NCI-H1092 (cell line): Measurements from ENCODE around the gene DUSP9.
A peak's percentile ranks its signal among the peaks of the same experiment; 100 is the strongest.
"Not testable (repeated sequence)": the region's sequence is repeated elsewhere in the genome, so short reads cannot be mapped to it uniquely, and the experiment has no call there.

ENCODE experiments used
- DNase-seq: peaks from one replicate; lab custom pipeline; 2025; lab: John Stamatoyannopoulos, UW

DUSP9 gene

GRCh38 chrX:153691032-153691827 is 44.2 kb downstream of the DUSP9 start:
- DNase-seq: not testable (repeated sequence)

GRCh38 chrX:153692003-153692402 is 45.0 kb downstream of the DUSP9 start:
- DNase-seq: no peak

DNA sequence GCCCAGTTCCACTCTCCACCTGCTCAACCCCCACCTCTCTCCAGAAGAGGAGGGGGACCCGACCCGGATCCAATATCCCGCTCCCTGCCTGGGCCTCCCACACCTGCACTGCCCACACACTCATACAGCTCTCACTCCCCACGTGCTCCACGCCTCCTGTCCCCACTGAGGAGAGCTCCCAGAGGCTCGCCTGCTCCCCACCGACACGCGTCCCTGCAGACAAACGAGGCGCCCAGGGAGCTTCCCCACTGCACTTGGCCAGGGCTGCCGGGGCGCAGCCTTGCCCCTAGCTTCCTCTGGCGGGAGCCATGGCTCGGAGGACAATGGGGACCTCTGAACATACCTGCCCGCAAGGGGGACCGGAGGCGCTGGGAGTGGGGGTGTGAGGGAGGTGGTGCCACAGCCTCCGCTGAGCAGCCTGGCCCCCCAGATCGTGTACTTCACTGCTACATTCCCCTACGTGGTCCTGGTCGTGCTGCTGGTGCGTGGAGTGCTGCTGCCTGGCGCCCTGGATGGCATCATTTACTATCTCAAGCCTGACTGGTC is 45.7 kb downstream of the DUSP9 start:
- DNase-seq: peak; percentile 12

- no peak for DNase-seq
These were observed 46.4 kb downstream of the DUSP9 start for GRCh38 chrX:153693216-153694086.

DNA sequence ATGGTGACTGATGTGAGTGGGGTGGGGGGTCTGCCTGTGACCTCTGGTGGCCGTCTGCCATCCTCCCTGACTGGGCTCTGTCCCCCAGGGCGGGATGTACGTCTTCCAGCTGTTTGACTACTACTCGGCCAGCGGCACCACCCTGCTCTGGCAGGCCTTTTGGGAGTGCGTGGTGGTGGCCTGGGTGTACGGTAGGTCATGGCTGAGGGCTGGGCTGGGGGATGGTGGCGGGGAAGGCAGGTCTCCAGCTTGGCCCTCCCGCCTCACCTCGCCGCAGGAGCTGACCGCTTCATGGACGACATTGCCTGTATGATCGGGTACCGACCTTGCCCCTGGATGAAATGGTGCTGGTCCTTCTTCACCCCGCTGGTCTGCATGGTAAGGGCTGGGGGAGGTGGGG is 47.3 kb downstream of the DUSP9 start:
- DNase-seq: not testable (repeated sequence)

DNA sequence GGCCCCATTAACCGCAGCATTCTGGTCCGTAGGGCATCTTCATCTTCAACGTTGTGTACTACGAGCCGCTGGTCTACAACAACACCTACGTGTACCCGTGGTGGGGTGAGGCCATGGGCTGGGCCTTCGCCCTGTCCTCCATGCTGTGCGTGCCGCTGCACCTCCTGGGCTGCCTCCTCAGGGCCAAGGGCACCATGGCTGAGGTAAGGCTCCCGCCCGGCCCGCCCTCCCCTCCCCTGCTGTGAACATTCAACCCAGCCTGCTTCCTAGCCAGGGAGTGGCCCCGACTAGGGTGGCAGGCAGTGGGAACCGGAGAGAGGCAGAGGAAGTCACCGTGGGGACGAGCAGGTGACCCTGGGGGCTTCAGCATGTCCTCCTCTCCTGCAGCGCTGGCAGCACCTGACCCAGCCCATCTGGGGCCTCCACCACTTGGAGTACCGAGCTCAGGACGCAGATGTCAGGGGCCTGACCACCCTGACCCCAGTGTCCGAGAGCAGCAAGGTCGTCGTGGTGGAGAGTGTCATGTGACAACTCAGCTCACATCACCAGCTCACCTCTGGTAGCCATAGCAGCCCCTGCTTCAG is 47.8 kb downstream of the DUSP9 start:
- DNase-seq: no peak

DNA sequence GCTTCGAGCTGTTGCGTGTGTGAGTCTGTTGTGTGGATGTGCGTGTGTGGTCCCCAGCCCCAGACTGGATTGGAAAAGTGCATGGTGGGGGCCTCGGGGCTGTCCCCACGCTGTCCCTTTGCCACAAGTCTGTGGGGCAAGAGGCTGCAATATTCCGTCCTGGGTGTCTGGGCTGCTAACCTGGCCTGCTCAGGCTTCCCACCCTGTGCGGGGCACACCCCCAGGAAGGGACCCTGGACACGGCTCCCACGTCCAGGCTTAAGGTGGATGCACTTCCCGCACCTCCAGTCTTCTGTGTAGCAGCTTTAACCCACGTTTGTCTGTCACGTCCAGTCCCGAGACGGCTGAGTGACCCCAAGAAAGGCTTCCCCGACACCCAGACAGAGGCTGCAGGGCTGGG is 49.1 kb downstream of the DUSP9 start:
- no peak for DNase-seq

DNA sequence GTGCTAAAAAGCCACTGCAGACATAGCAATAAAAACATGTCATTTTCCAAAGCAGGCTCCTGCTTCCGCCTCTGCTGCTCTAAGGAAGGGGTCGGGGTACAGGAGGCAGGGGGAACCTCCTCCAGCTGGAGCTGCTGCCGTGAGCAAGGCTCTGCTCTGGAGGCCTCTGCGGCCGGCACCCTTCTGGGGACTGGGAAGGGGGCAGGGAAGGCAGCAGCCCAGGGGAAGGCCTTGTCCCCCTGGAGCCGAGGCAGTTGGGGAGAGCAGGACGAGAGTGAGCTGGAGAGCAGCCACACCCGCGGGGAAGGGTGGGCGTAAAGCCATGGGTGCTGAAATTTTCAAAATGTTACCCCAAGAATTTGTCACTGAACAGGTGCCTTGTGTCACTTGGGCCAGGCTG is 49.5 kb downstream of the DUSP9 start:
- not testable (repeated sequence) for DNase-seq

DNA sequence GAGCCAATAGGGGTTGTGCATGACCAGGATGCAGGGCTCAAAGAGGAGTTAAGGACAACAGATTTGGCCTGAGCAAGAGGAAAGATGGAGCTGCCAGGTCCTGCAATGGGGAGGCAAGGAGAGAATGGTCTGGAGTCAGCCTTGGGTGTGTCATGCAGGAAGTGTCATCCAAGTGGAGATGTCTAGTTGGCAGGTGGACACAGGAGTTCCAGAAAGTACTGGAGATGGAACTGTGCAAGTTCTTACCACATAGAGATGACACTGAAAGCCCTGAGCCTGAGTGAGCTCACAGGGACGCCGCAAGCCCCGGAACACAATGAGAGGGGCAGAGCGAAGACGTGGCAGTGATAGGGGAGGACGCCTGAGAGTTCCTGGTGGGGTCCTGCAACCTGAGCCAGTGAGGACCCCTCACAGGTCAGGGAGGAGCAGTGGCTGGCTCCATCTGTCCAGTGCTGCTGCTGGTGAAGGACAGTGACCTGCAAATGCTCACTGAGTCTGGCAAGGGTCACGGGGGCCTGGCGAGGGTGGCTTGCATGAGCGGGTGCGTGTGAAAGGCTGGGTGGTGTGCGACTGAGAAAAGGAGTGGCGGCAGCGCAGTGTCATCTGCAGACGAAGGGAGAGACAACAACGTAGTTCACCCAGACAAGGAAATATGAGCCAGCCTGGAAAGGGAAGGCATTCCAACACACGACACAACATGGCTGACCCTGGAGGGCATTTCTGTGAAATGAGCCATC is 50.2 kb downstream of the DUSP9 start:
- DNase-seq: not testable (repeated sequence)

DNA sequence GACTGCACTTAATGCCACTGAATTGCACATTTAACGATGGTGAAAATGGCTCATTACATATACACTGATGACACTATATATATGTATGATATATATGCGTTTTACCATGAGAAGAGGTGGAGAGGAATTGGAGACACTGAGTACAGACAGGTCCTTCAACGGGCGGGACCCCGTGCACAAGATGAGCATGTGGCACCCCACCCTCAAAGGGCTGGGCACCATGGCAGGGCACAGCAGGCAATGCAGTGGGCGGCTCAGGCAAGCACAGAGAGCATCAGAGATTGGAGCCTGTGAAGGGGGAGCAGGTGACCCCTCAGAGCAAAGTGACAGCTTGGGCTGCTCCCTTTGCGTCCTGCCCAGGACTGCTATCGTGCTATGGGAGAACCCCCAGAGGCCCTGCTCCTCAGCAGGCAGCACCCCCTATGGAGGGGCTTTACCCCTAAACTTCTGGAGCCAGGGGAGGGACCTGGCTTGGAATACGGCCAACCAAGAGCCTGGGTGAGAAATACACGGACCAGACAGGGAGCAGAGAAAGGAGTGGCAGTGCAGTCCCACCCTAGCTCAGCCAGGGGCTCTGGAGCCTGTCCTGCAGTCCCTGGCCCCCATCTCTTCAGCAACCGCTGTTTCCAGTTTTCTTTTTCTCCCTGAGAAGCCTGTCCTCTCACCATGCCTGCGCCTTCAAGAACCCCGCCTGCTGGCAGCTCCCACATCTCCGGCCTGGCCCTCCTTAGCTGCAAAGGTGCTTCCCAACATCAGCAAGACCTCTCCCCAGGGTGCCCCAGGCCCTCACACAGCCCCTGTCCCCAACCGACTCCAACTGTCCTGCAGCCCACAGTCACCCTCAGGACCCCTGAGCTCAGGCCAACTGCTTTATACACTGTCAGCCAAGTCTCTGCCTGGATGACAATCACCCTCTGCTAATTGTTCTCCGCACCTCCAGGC is 51.2 kb downstream of the DUSP9 start:
- no peak for DNase-seq

DNA sequence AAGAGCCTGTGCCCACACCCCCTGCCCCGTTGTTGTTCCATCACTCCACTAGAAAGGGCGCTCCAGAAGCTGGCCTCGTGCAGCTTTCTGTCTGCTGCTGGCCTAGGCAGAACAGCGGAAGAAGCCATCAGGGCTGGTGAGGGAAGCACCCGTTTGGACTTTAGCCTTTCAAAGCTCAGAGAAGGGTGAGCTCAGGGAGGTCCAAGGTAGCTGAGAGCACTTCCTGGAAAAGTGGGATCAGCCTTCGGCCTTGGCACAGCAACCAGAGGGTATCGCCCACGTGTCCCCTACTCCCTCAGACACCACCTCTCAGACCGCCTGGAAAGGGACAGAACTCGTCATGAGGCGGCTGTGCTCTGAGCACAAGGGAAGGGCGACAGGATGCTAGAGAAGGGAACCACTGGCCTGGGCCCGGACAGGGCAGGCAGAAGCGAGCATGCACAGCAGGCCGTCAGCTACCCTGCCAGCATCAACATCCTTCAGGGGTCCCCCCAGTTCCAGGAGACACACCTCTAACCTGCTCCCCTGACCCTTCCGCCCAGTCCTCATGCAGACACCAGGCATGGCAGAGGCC is 52.3 kb downstream of the DUSP9 start:
- DNase-seq: not testable (repeated sequence)

- DNase-seq: not testable (repeated sequence)
These were observed 52.9 kb downstream of the DUSP9 start for GRCh38 chrX:153699784-153700371.

DNA sequence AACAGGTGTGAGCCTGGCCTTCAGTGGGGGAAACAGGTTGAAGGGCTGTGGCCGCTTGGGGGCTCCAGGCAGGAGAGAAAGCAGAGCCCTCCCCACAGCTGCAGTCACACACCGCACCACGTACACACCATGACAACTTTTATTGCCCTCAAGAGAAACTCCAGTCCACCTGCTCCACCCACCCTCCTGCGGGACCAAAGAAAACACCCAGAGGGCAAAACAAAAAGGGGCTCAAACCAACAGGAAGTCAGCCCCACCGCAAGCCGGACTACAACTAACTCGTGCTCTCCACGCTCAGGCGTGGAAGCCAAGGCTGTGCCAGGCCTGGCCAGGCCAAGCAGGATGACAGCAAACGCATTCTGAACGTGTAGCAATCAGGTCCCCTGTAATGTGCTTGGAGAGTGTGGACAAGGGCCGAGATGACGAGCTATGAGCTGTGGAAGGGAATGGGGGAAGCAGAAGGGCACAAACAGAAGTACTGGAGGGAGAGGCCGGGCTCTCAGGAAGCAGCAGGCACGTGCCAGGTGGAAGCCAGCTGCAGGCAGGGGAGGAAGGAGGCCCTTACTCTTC is 53.5 kb downstream of the DUSP9 start:
- no peak for DNase-seq
